Activated CD4-positive, alpha-beta T cell treated with anti-CD3 and anti-CD28 coated beads, Interleukin-2, amount 50 U/mL, for 24 hours (primary cell): ENCODE data around the gene TEX52.
"Not testable (repeated sequence)": the region's sequence is repeated elsewhere in the genome, so short reads cannot be mapped to it uniquely, and the experiment has no call there.

ENCODE experiments used
- DNase-seq, 2 donors: peaks; one replicate each; pipeline ENCODE4 v3.0.0-alpha.2; 2020; ENCODE audit warnings: low read depth in 1 of 2, low spot score in 1 of 2

Gene TEX52

GRCh38 chr12:2868986-2869632 is 12.3 kb upstream of the TEX52 start:
- not testable (repeated sequence) for DNase-seq

- no peak for DNase-seq
Observed at GRCh38 chr12:2864198-2864597, 7.4 kb upstream of the TEX52 start.

- not testable (repeated sequence) for DNase-seq
Observed at GRCh38 chr12:2863402-2863801, 6.6 kb upstream of the TEX52 start.

GRCh38 chr12:2862876-2863275 is 6.0 kb upstream of the TEX52 start:
- no peak for DNase-seq

GRCh38 chr12:2860170-2860569 is 3.3 kb upstream of the TEX52 start:
- DNase-seq = no peak

- DNase-seq = no peak
Observed at GRCh38 chr12:2858944-2859421, 2.1 kb upstream of the TEX52 start.

GRCh38 chr12:2858334-2858733 is 1.5 kb upstream of the TEX52 start:
- no peak for DNase-seq

- DNase-seq = no peak
Observed at GRCh38 chr12:2857576-2857975, 737 bp upstream of the TEX52 start.

GRCh38 chr12:2856051-2856450 is 788 bp downstream of the TEX52 start:
- no peak for DNase-seq

- no peak for DNase-seq
Observed at GRCh38 chr12:2855546-2855945, 1.3 kb downstream of the TEX52 start.

GRCh38 chr12:2854669-2855453 is 2.0 kb downstream of the TEX52 start:
- no peak for DNase-seq

- DNase-seq = peak; percentile 16 to 30
Observed at GRCh38 chr12:2853626-2854025, 3.2 kb downstream of the TEX52 start.

GRCh38 chr12:2851931-2852330 is 4.9 kb downstream of the TEX52 start:
- no peak for DNase-seq

- DNase-seq = no peak
Observed at GRCh38 chr12:2845280-2845679, 11.6 kb downstream of the TEX52 start.

GRCh38 chr12:2844786-2845185 is 12.1 kb downstream of the TEX52 start:
- no peak for DNase-seq

- DNase-seq = no peak
Observed at GRCh38 chr12:2842948-2843347, 13.9 kb downstream of the TEX52 start.

GRCh38 chr12:2841056-2841650 is 15.7 kb downstream of the TEX52 start:
- no peak for DNase-seq

- DNase-seq = no peak
Observed at GRCh38 chr12:2836574-2836973, 20.3 kb downstream of the TEX52 start.

- no peak for DNase-seq
Observed at GRCh38 chr12:2835691-2836403, 21.0 kb downstream of the TEX52 start.

GRCh38 chr12:2834581-2835491 is 22.0 kb downstream of the TEX52 start, which contains the start of gene NRIP2:
NRIP2 (minus strand) TSS chr12:2835035; CDS start chr12:2834983, 52 bp downstream.
- no peak for DNase-seq
